ENCODE data around the gene RMND1.

RMND1 gene

GRCh38 chr6:151436300-151436699, 15.6 kb downstream of the RMND1 start:
- no peak for DNase-seq (ENCODE audit: low read depth)
- TF ChIP-seq CTCF (IDR thresholded peaks at IDR 0.05; ENCODE audit: insufficient read depth, low read depth, low read length, missing control alignments), result no peak
- no peak overlapping the region for H3K4me3 ChIP-seq (ENCODE audit: low read length)

GRCh38 chr6:151434369-151434768, 17.6 kb downstream of the RMND1 start:
- no peak for DNase-seq (ENCODE audit: low read depth)
- H3K4me3 ChIP-seq (ENCODE audit: low read length), result no peak overlapping the region
- no peak for TF ChIP-seq CTCF (IDR thresholded peaks at IDR 0.05; ENCODE audit: insufficient read depth, low read depth, low read length, missing control alignments)

GRCh38 chr6:151432651-151433050, 19.3 kb downstream of the RMND1 start:
- no peak for TF ChIP-seq CTCF (IDR thresholded peaks at IDR 0.05; ENCODE audit: insufficient read depth, low read depth, low read length, missing control alignments)
- DNase-seq (ENCODE audit: low read depth), result no peak
- H3K4me3 ChIP-seq (ENCODE audit: low read length), result no peak overlapping the region

GRCh38 chr6:151431337-151431736, 20.6 kb downstream of the RMND1 start:
- H3K4me3 ChIP-seq (ENCODE audit: low read length), result no peak overlapping the region
- no peak for DNase-seq (ENCODE audit: low read depth)
- no peak for TF ChIP-seq CTCF (IDR thresholded peaks at IDR 0.05; ENCODE audit: insufficient read depth, low read depth, low read length, missing control alignments)

- TF ChIP-seq CTCF (IDR thresholded peaks at IDR 0.05; ENCODE audit: insufficient read depth, low read depth, low read length, missing control alignments), result no peak
- no peak overlapping the region for H3K4me3 ChIP-seq (ENCODE audit: low read length)
- DNase-seq (ENCODE audit: low read depth), result no peak
Measured at GRCh38 chr6:151430886-151431285, 21.0 kb downstream of the RMND1 start.

GRCh38 chr6:151428093-151428735, 23.7 kb downstream of the RMND1 start:
- no peak for DNase-seq (ENCODE audit: low read depth)
- H3K4me3 ChIP-seq (ENCODE audit: low read length), result no peak overlapping the region
- no peak for TF ChIP-seq CTCF (IDR thresholded peaks at IDR 0.05; ENCODE audit: insufficient read depth, low read depth, low read length, missing control alignments)

GRCh38 chr6:151425561-151425960, 26.4 kb downstream of the RMND1 start:
- TF ChIP-seq CTCF (IDR thresholded peaks at IDR 0.05; ENCODE audit: insufficient read depth, low read depth, low read length, missing control alignments), result no peak
- no peak overlapping the region for H3K4me3 ChIP-seq (ENCODE audit: low read length)
- DNase-seq (ENCODE audit: low read depth), result peak; percentile 22

Data from epithelial cell of esophagus (primary cell).